Neuronal stem cell (in vitro differentiated cells): ENCODE data around the gene SMIM14.
A peak's percentile ranks its signal among the peaks of the same experiment; 100 is the strongest.
"Not testable (repeated sequence)": the region's sequence is repeated elsewhere in the genome, so short reads cannot be mapped to it uniquely, and the experiment has no call there.

Source experiments
- DNase-seq: peaks from one replicate; pipeline ENCODE4 v3.0.0-alpha.2; 2013; ENCODE audit warnings: low spot score
- H2AFZ ChIP-seq: one replicate; pipeline ENCODE4 v1.6.1; 2013; ENCODE audit warnings: mild to moderate bottlenecking, low read length, inconsistent platforms
- H2AK5ac ChIP-seq: 2 replicates; pipeline ENCODE4 v1.6.1; 2013; ENCODE audit warnings: low read depth, mild to moderate bottlenecking, inconsistent platforms, low read length, moderate library complexity, mixed read lengths
- H2BK120ac ChIP-seq: 2 replicates; pipeline ENCODE4 v1.6.1; 2013; ENCODE audit warnings: low read depth, mild to moderate bottlenecking, inconsistent platforms, low read length, moderate library complexity, mixed read lengths
- H2BK12ac ChIP-seq: one replicate; pipeline ENCODE4 v1.6.1; 2013; ENCODE audit warnings: low read length, inconsistent platforms
- H2BK15ac ChIP-seq: 2 replicates; pipeline ENCODE4 v1.6.1; 2013; ENCODE audit warnings: mild to moderate bottlenecking, low read length, inconsistent platforms, mixed read lengths
- H2BK5ac ChIP-seq: one replicate; pipeline ENCODE4 v1.6.1; 2013; ENCODE audit warnings: inconsistent platforms, mild to moderate bottlenecking, low read length, moderate library complexity
- H3K14ac ChIP-seq: one replicate; pipeline ENCODE4 v1.6.1; 2013; ENCODE audit warnings: low read length, inconsistent platforms
- H3K18ac ChIP-seq: 2 replicates; pipeline ENCODE4 v1.6.1; 2013; ENCODE audit warnings: low read length, inconsistent platforms
- H3K23ac ChIP-seq: 2 replicates; pipeline ENCODE4 v1.6.1; 2013; ENCODE audit warnings: low read depth, mild to moderate bottlenecking, mixed read lengths, low read length, inconsistent platforms; ENCODE audit not compliant: poor library complexity
- H3K27ac ChIP-seq: replicated peaks from 3 replicates; pipeline ENCODE4 v1.5.1; 2013; ENCODE audit warnings: low read length, inconsistent platforms
- H3K27me3 ChIP-seq, 3 experiments: 2 replicates each; pipeline ENCODE4 v1.6.1; 2013; ENCODE audit warnings: low read length in 3 of 3, mild to moderate bottlenecking in 2 of 3, inconsistent platforms in 1 of 3, low read depth in 1 of 3, mixed read lengths in 1 of 3, moderate library complexity in 1 of 3; ENCODE audit not compliant: control insufficient read depth in 3 of 3, insufficient read depth in 3 of 3
- H3K36me3 ChIP-seq, 2 donors: replicated peaks in 1 of 2; 2 replicates each; pipeline ENCODE4 v1.6.1; 2013; ENCODE audit warnings: low read length in 2 of 2; ENCODE audit not compliant: control insufficient read depth in 2 of 2, insufficient read depth in 2 of 2
- H3K4ac ChIP-seq: 2 replicates; pipeline ENCODE4 v1.6.1; 2013; ENCODE audit warnings: inconsistent platforms, mild to moderate bottlenecking, low read length, moderate library complexity
- H3K4me1 ChIP-seq, 2 donors: 1 replicate in 1 of 2; 2 replicates in 1 of 2; pipeline ENCODE4 v1.6.1; 2013; ENCODE audit warnings: low read length in 2 of 2, low read depth in 1 of 2; ENCODE audit not compliant: control insufficient read depth in 2 of 2, insufficient read depth in 1 of 2
- H3K4me2 ChIP-seq: one replicate; pipeline ENCODE4 v1.6.1; 2013; ENCODE audit warnings: mild to moderate bottlenecking, low read length, inconsistent platforms; ENCODE audit not compliant: insufficient read depth, poor library complexity, severe bottlenecking
- H3K4me3 ChIP-seq, 2 donors: 2 replicates each; pipeline ENCODE4 v1.5.1; 2013; ENCODE audit warnings: low read length in 2 of 2, mild to moderate bottlenecking in 2 of 2, inconsistent platforms in 1 of 2, moderate library complexity in 1 of 2
- H3K79me1 ChIP-seq: one replicate; pipeline ENCODE4 v1.6.1; 2013; ENCODE audit warnings: low read depth, mild to moderate bottlenecking, inconsistent platforms, low read length, moderate library complexity
- H3K9ac ChIP-seq: one replicate; pipeline ENCODE4 v1.6.1; 2013; ENCODE audit warnings: mild to moderate bottlenecking, low read depth, low read length, inconsistent platforms; ENCODE audit not compliant: poor library complexity
- H3K9me3 ChIP-seq, 2 donors: replicated peaks in 1 of 2; 2 replicates each; pipeline versions ENCODE3 to v1.6.1; 2013; ENCODE audit warnings: low read length in 2 of 2, mild to moderate bottlenecking in 2 of 2, inconsistent platforms in 1 of 2, low read depth in 1 of 2, mixed read lengths in 1 of 2, moderate library complexity in 1 of 2; ENCODE audit not compliant: control insufficient read depth in 2 of 2, insufficient read depth in 1 of 2
- H4K8ac ChIP-seq: one replicate; pipeline ENCODE4 v1.6.1; 2013; ENCODE audit warnings: low read depth, mild to moderate bottlenecking, inconsistent platforms, low read length, moderate library complexity
- H4K91ac ChIP-seq: one replicate; pipeline ENCODE4 v1.6.1; 2013; ENCODE audit warnings: low read length, low read depth, mild to moderate bottlenecking, inconsistent platforms; ENCODE audit not compliant: poor library complexity
- WGBS, 2 donors: extraction: QIAGEN DNeasy Blood & Tissue Kit; methylation state at CpG; one replicate each; pipeline ENCODE4 v1.1.7; 2013; ENCODE audit warnings: missing lambda C conversion rate in 2 of 2, mixed read lengths in 1 of 2; ENCODE audit not compliant: insufficient read length in 2 of 2, insufficient replicate concordance in 1 of 2; ENCODE audit errors: extremely low coverage in 2 of 2; 5-methylcytosine and 5-hydroxymethylcytosine counted together

SMIM14 gene

GRCh38 chr4:39532237-39532636 lies 106.4 kb downstream of the SMIM14 start:
- H3K9ac ChIP-seq, H2BK5ac ChIP-seq, H4K91ac ChIP-seq, H3K27me3 ChIP-seq, H3K14ac ChIP-seq, DNase-seq, H3K27ac ChIP-seq, H3K4me1 ChIP-seq, H2BK15ac ChIP-seq, H2BK120ac ChIP-seq, H4K8ac ChIP-seq, H3K4me2 ChIP-seq, H2AFZ ChIP-seq, H3K4me3 ChIP-seq, H3K4ac ChIP-seq, H2BK12ac ChIP-seq, H3K18ac ChIP-seq, H3K79me1 ChIP-seq, H2AK5ac ChIP-seq, H3K23ac ChIP-seq: not testable (repeated sequence)
- Histone ChIP-seq H3K36me3 (peaks cover 21 to 75% of the 10 kb centered on the region in 2 donors), H3K9me3 (peaks cover 15 to 54% of the 10 kb centered on the region in 2 donors)
- no CpG with 5 or more reads among the region's 3 CpGs for WGBS, 2 donors

- no peak overlapping the region for H2BK5ac ChIP-seq
- no peak for DNase-seq
- H3K9me3 ChIP-seq: peaks cover 15 to 54% of the 10 kb centered on the region in 2 donors
- no peak overlapping the region for H4K8ac ChIP-seq
- H2BK15ac ChIP-seq: no peak overlapping the region
- no peak overlapping the region for H3K27ac ChIP-seq
- no peak overlapping the region for H2AFZ ChIP-seq
- H2BK12ac ChIP-seq: no peak overlapping the region
- no peak overlapping the region for H3K4me3 ChIP-seq
- no peak overlapping the region for H3K9ac ChIP-seq
- no peak overlapping the region for H2AK5ac ChIP-seq
- H3K4me2 ChIP-seq: no peak overlapping the region
- H3K27me3 ChIP-seq: no peaks in the 10 kb centered on the region
- no peak overlapping the region for H3K14ac ChIP-seq
- no peak overlapping the region for H4K91ac ChIP-seq
- no peak overlapping the region for H2BK120ac ChIP-seq
- no peak overlapping the region for H3K4ac ChIP-seq
- H3K36me3 ChIP-seq: peaks cover 21 to 60% of the 10 kb centered on the region in 2 donors
- H3K18ac ChIP-seq: no peak overlapping the region
- WGBS, 2 donors: no CpG with 5 or more reads among the region's 3 CpGs
- H3K4me1 ChIP-seq: peaks cover 2 to 4% of the 10 kb centered on the region in 2 donors
- H3K23ac ChIP-seq: no peak overlapping the region
- H3K79me1 ChIP-seq: peaks cover 5% of the 10 kb centered on the region
These were observed 108.0 kb downstream of the SMIM14 start for GRCh38 chr4:39530682-39531081.

GRCh38 chr4:39529534-39529933 lies 109.1 kb downstream of the SMIM14 start:
- Histone ChIP-seq H2BK15ac (no peak overlapping the region), H3K27ac (no peak overlapping the region), H3K18ac (no peak overlapping the region), H2BK12ac (no peak overlapping the region), H3K23ac (no peak overlapping the region), H3K9me3 (peaks cover 15 to 52% of the 10 kb centered on the region in 2 donors), H3K4me2 (no peak overlapping the region), H4K8ac (no peak overlapping the region), H3K4ac (no peak overlapping the region), H3K79me1 (peaks cover 5% of the 10 kb centered on the region), H3K9ac (no peak overlapping the region), H3K4me1 (peaks cover 2 to 4% of the 10 kb centered on the region in 2 donors), H2AFZ (no peak overlapping the region), H4K91ac (no peak overlapping the region), H2AK5ac (no peak overlapping the region), H3K27me3 (no peaks in the 10 kb centered on the region), H3K4me3 (no peak overlapping the region), H2BK5ac (no peak overlapping the region), H2BK120ac (no peak overlapping the region), H3K14ac (no peak overlapping the region), H3K36me3 (peaks cover 21 to 55% of the 10 kb centered on the region in 2 donors)
- no CpG with 5 or more reads among the region's 2 CpGs for WGBS, 2 donors
- no peak for DNase-seq

- peak overlapping the region; percentile 75 for H3K4me2 ChIP-seq
- peak overlapping the region; percentile 97 for H3K9ac ChIP-seq
- no peaks in the 10 kb centered on the region for H3K27me3 ChIP-seq
- peak overlapping the region; percentile 26 for H3K4ac ChIP-seq
- no peak overlapping the region for H2BK120ac ChIP-seq
- peak overlapping the region; percentile 95 for H2AFZ ChIP-seq
- H4K8ac ChIP-seq: no peak overlapping the region
- H4K91ac ChIP-seq: no peak overlapping the region
- H3K36me3 ChIP-seq: peaks cover 13 to 47% of the 10 kb centered on the region in 2 donors
- no peak overlapping the region for H2AK5ac ChIP-seq
- peak overlapping the region; percentile 100 for H2BK5ac ChIP-seq
- peaks cover 3% of the 10 kb centered on the region for H3K79me1 ChIP-seq
- no peak for DNase-seq
- peaks cover 13 to 39% of the 10 kb centered on the region in 2 donors for H3K9me3 ChIP-seq
- H3K4me1 ChIP-seq: peaks cover 2 to 4% of the 10 kb centered on the region in 2 donors
- peak overlapping the region; percentile 99 for H3K23ac ChIP-seq
- H3K4me3 ChIP-seq: peak overlapping the region; percentile 89 to 97
- no peak overlapping the region for H2BK12ac ChIP-seq
- no CpG with 5 or more reads among the region's 21 CpGs for WGBS, 2 donors
- peak overlapping the region; percentile 97 for H3K14ac ChIP-seq
- peak overlapping the region; percentile 100 for H3K18ac ChIP-seq
- peak overlapping the region; percentile 45 for H2BK15ac ChIP-seq
- peak overlapping the region; percentile 98 for H3K27ac ChIP-seq
These were observed 110.6 kb downstream of the SMIM14 start for GRCh38 chr4:39528061-39528465.
